IPS-NIHi7 (cell line): ENCODE data around the gene PSMB3.
"Not testable (repeated sequence)": the region's sequence is repeated elsewhere in the genome, so short reads cannot be mapped to it uniquely, and the experiment has no call there.

ENCODE experiments used
- DNase-seq: peaks from one replicate; pipeline ENCODE4 v3.0.0; 2012; ENCODE audit warnings: mixed read lengths; ENCODE audit errors: extremely low spot score

The PSMB3 gene

DNA sequence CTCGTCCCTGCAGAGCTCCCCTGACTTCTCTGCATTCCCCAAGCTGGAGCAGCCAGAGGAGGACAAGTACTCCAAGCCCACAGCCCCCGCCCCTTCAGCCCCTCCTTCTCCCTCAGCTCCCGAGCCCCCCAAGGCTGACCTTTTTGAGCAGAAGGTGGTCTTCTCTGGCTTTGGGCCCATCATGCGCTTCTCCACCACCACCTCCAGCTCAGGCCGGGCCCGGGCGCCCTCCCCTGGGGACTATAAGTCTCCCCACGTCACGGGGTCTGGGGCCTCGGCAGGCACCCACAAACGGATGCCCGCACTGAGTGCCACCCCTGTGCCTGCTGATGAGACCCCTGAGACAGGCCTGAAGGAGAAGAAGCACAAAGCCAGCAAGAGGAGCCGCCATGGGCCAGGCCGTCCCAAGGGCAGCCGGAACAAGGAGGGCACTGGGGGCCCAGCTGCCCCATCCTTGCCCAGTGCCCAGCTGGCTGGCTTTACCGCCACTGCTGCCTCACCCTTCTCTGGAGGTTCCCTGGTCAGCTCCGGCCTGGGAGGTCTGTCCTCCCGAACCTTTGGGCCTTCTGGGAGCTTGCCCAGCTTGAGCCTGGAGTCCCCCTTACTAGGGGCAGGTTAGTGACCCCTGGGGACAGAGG, 36.1 kb upstream of the PSMB3 start:
- no peak for DNase-seq

DNA sequence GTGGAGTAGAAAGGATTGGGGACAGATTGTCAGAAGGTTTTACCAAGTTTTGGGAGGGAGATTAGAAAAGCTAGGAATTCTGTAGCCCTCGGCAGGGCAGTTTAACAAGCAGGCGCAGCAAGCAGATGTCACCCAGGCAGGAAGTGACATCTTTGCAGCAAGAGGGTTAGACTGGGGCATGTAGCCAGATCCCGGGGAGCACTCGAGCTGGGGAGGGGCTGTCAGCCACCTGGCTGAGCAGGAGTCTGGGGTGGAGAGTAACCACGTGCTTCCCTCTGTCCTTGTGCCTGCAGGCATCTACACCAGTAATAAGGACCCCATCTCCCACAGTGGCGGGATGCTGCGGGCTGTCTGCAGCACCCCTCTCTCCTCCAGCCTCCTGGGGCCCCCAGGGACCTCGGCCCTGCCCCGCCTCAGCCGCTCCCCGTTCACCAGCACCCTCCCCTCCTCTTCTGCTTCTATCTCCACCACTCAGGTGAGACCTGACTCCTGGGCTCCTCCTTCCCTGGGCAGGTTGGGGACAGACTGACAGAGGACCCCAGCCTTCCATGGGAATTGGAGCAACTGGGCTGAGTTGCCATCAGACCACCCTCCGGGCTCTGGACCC, 35.3 kb upstream of the PSMB3 start:
- no peak for DNase-seq

GRCh38 chr17:38719289-38719942, 33.1 kb upstream of the PSMB3 start:
- DNase-seq = peak; percentile 63

GRCh38 chr17:38719943-38720641, 32.4 kb upstream of the PSMB3 start:
- peak; percentile 84 for DNase-seq

DNA sequence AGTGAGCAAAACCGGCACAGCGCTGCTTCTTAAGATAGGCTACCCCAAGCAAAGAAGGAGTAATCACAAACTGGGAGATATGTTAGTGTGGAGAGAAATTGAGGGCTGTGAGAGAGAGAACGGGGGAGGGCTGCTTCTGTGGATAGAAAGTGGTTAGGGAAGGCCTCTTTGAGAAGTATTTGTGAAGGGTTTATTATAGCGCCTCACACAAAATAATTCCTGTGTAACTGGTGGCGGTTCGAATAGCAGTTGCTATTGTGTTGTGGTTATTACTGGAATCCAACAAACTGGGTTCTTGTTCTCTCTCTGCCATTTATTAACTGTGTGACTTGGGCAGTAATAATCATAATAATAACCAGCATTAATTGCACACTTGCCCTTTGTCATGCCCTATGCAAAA, 31.6 kb upstream of the PSMB3 start:
- no peak for DNase-seq

DNA sequence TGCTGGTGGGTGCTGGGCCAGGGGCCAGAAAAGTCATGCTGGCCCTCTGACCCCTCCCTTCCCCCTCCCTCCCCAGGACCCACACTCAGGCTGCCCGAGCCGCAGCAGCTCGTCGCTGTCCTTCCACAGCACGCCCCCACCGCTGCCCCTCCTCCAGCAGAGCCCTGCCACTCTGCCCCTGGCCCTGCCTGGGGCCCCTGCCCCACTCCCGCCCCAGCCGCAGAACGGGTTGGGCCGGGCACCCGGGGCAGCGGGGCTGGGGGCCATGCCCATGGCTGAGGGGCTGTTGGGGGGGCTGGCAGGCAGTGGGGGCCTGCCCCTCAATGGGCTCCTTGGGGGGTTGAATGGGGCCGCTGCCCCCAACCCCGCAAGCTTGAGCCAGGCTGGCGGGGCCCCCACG, 30.7 kb upstream of the PSMB3 start:
- DNase-seq = no peak

GRCh38 chr17:38724337-38724988, 28.1 kb upstream of the PSMB3 start:
- no peak for DNase-seq

- DNase-seq = no peak
These were observed 27.5 kb upstream of the PSMB3 start for GRCh38 chr17:38725066-38725465.

- not testable (repeated sequence) for DNase-seq
These were observed 26.4 kb upstream of the PSMB3 start for GRCh38 chr17:38726145-38726544.

DNA sequence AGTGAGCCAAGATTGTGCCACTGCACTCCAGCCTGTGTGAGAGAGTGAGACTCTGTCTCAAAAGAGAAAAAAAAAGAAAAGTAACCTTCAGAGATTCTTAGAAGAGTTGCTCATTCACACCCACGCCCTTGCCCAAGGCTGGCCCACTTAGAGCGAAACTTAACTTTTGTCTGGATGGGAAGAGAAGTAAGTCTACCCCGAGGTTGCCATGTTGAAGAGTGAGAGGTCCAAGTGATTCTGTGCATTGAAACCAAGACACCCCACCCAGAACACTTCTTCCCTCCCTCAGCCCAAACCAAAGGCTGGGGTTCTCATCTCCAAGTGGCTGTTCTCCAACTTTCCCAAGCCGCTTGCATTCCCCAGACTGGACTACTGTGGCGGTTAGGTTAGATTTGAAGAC, 24.8 kb upstream of the PSMB3 start:
- no peak for DNase-seq

GRCh38 chr17:38728290-38728831, 24.2 kb upstream of the PSMB3 start:
- DNase-seq = no peak

GRCh38 chr17:38729368-38729885, 23.1 kb upstream of the PSMB3 start:
- DNase-seq = no peak

- DNase-seq = peak; percentile 87
These were observed 22.5 kb upstream of the PSMB3 start, which contains the start of gene CISD3 for GRCh38 chr17:38729886-38730525. TSS of gene CISD3 (plus strand) at chr17:38730341. CDS start at chr17:38730359, 18 bp downstream.

- DNase-seq = no peak
These were observed 21.8 kb upstream of the PSMB3 start for GRCh38 chr17:38730526-38731379.

DNA sequence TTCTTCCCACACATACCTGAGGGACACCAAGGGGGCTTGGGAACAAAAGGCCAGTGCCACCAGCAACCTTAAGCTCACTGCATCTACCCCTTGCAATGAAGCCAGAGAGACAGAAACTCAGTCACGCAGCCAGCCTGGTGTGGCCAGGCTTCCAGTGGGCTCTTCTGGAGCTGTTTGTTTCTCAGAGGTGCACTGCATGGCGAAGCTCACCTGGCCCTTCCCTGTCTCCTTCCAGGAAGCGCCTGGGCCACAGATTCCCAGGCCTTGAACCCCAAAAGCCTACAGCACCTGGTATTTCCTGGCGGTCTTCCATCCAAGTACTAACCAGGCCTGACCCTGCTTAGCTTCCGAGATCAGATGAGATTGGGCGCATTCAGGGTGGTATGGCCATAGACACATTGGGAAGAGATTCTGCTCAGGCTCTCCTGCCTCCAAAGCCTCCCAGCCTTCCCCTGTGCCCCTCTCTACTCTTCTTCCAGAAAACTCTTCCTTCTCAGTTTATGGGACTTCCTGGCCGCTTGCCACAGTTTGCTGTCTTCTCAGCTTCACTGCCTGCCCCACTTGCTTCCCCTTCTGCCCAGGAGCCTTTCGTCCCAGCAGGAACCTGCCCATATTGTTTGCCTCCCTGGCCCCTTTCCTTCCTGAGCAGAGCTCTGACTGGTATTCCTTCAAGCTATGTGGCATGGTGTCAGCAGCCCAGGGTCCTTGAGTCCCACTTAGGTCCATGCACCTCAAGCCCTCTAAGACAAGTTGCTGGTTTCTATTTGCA, 20.8 kb upstream of the PSMB3 start:
- no peak for DNase-seq

GRCh38 chr17:38732376-38733281, 19.9 kb upstream of the PSMB3 start:
- no peak for DNase-seq

- DNase-seq = no peak
These were observed 19.1 kb upstream of the PSMB3 start for GRCh38 chr17:38733282-38733981.
